Loucy (cell line): Measurements from ENCODE around the gene ADGRF3.
"Not testable (repeated sequence)": the region's sequence is repeated elsewhere in the genome, so short reads cannot be mapped to it uniquely, and the experiment has no call there.

Experiments used
- H2AFZ ChIP-seq: fragments of 200-600 bp; sonication (generic); 2 replicates; pipeline ENCODE4 v1.6.0; 2016; ENCODE audit warnings: antibody characterized with exemption, mild to moderate bottlenecking, low read length, moderate library complexity
- H3F3A ChIP-seq: fragments of 200-600 bp; 2 replicates; pipeline ENCODE4 v1.6.0; 2016; ENCODE audit warnings: antibody characterized with exemption, low read depth, mild to moderate bottlenecking
- H3K27me3 ChIP-seq: fragments of 200-600 bp; sonication (generic); 2 replicates; pipeline ENCODE4 v1.6.1; 2014; ENCODE audit warnings: low read length, mild to moderate bottlenecking; ENCODE audit not compliant: insufficient read depth, poor library complexity, severe bottlenecking
- H3K36me3 ChIP-seq: fragments of 200-600 bp; sonication (generic); 2 replicates; pipeline ENCODE4 v1.6.1; 2016; ENCODE audit warnings: low read length; ENCODE audit not compliant: insufficient read depth
- H3K4me1 ChIP-seq: fragments of 200-600 bp; sonication (generic); 2 replicates; pipeline ENCODE4 v1.5.1; 2014; ENCODE audit warnings: low read length, mild to moderate bottlenecking; ENCODE audit not compliant: insufficient read depth, poor library complexity, severe bottlenecking
- H3K4me2 ChIP-seq: fragments of 200-600 bp; sonication (generic); 2 replicates; pipeline ENCODE4 v1.6.0; 2014; ENCODE audit warnings: antibody characterized with exemption, low read length, low read depth, mild to moderate bottlenecking; ENCODE audit not compliant: poor library complexity, severe bottlenecking
- H3K4me3 ChIP-seq: fragments of 200-600 bp; sonication (generic); 2 replicates; pipeline ENCODE4 v1.5.1; 2014; ENCODE audit warnings: low read length, mild to moderate bottlenecking, mixed read lengths; ENCODE audit not compliant: poor library complexity, severe bottlenecking
- H3K79me2 ChIP-seq: fragments of 200-600 bp; sonication (generic); 2 replicates; pipeline ENCODE4 v1.6.1; 2014; ENCODE audit warnings: low read length; ENCODE audit not compliant: insufficient read depth
- H3K9ac ChIP-seq: fragments of 200-600 bp; sonication (generic); 2 replicates; pipeline ENCODE4 v1.6.0; 2014; ENCODE audit warnings: mild to moderate bottlenecking, low read depth, low read length, moderate library complexity; ENCODE audit not compliant: poor library complexity, severe bottlenecking
- H3K9me2 ChIP-seq: fragments of 200-600 bp; sonication (generic); replicated peaks from 2 replicates; pipeline ENCODE4 v1.6.1; 2016; ENCODE audit warnings: low read depth, low read length, mixed read lengths
- H3K9me3 ChIP-seq: fragments of 200-600 bp; sonication (generic); 2 replicates; pipeline ENCODE4 v1.6.1; 2014; ENCODE audit warnings: mild to moderate bottlenecking, antibody characterized with exemption, low read length, low read depth; ENCODE audit not compliant: insufficient read depth
- H4K20me1 ChIP-seq: fragments of 200-600 bp; sonication (generic); 2 replicates; pipeline ENCODE4 v1.6.0; 2014; ENCODE audit warnings: antibody characterized with exemption, low read length, mild to moderate bottlenecking; ENCODE audit not compliant: insufficient read depth, poor library complexity, severe bottlenecking
- EZH2phosphoT487 ChIP-seq: fragments of 200-600 bp; IDR thresholded peaks from 2 replicates; pipeline ENCODE4 v1.6.1; 2018; ENCODE audit warnings: antibody characterized with exemption, mild to moderate bottlenecking, moderate library complexity, borderline replicate concordance
- TF ChIP-seq, protein P1 (sequence below): fragments of 200-600 bp; sonication (generic); conservative IDR thresholded peaks from 2 replicates; pipeline ENCODE4 v1.5.1; 2014; ENCODE audit warnings: mild to moderate bottlenecking, antibody characterized with exemption, low read length

The ADGRF3 gene

GRCh38 chr2:26336719-26337118 is 9.9 kb downstream of the ADGRF3 start:
- no peak overlapping the region for H3K4me2 ChIP-seq
- H3K9me3 ChIP-seq, result no peaks in the 10 kb centered on the region
- H3K4me1 ChIP-seq, result peaks cover 3% of the 10 kb centered on the region
- H3F3A ChIP-seq, result no peaks in the 10 kb centered on the region
- H3K79me2 ChIP-seq, result no peaks in the 10 kb centered on the region
- no peaks in the 10 kb centered on the region for H4K20me1 ChIP-seq
- H3K36me3 ChIP-seq, result no peaks in the 10 kb centered on the region
- no peak overlapping the region for H2AFZ ChIP-seq
- no peaks in the 10 kb centered on the region for H3K9me2 ChIP-seq
- no peak overlapping the region for H3K4me3 ChIP-seq
- TF ChIP-seq EZH2phosphoT487, result no peak
- TF ChIP-seq, protein P1, sequence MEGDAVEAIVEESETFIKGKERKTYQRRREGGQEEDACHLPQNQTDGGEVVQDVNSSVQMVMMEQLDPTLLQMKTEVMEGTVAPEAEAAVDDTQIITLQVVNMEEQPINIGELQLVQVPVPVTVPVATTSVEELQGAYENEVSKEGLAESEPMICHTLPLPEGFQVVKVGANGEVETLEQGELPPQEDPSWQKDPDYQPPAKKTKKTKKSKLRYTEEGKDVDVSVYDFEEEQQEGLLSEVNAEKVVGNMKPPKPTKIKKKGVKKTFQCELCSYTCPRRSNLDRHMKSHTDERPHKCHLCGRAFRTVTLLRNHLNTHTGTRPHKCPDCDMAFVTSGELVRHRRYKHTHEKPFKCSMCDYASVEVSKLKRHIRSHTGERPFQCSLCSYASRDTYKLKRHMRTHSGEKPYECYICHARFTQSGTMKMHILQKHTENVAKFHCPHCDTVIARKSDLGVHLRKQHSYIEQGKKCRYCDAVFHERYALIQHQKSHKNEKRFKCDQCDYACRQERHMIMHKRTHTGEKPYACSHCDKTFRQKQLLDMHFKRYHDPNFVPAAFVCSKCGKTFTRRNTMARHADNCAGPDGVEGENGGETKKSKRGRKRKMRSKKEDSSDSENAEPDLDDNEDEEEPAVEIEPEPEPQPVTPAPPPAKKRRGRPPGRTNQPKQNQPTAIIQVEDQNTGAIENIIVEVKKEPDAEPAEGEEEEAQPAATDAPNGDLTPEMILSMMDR, result no peak
- H3K9ac ChIP-seq, result no peak overlapping the region
- no peaks in the 10 kb centered on the region for H3K27me3 ChIP-seq

- Histone ChIP-seq H3K9me3 (no peaks in the 10 kb centered on the region), H3K79me2 (no peaks in the 10 kb centered on the region), H3K9me2 (no peaks in the 10 kb centered on the region), H4K20me1 (no peaks in the 10 kb centered on the region), H3K9ac (no peak overlapping the region), H3K4me2 (no peak overlapping the region), H3K36me3 (no peaks in the 10 kb centered on the region), H3K4me3 (no peak overlapping the region), H3K27me3 (no peaks in the 10 kb centered on the region), H3K4me1 (peaks cover 8% of the 10 kb centered on the region), H2AFZ (no peak overlapping the region), H3F3A (no peaks in the 10 kb centered on the region)
- TF ChIP-seq EZH2phosphoT487, result no peak
- TF ChIP-seq, protein P1, result no peak
Measured at GRCh38 chr2:26335231-26335630, 11.4 kb downstream of the ADGRF3 start.

GRCh38 chr2:26333293-26333692 is 13.3 kb downstream of the ADGRF3 start:
- H3K9me2 ChIP-seq, result no peaks in the 10 kb centered on the region
- H3K4me2 ChIP-seq, result no peak overlapping the region
- H3K79me2 ChIP-seq, result no peaks in the 10 kb centered on the region
- TF ChIP-seq, protein P1, result no peak
- no peak for TF ChIP-seq EZH2phosphoT487
- no peak overlapping the region for H2AFZ ChIP-seq
- H3K4me3 ChIP-seq, result no peak overlapping the region
- H3K4me1 ChIP-seq, result peaks cover 13% of the 10 kb centered on the region
- H3K36me3 ChIP-seq, result no peaks in the 10 kb centered on the region
- H3K27me3 ChIP-seq, result no peaks in the 10 kb centered on the region
- no peaks in the 10 kb centered on the region for H4K20me1 ChIP-seq
- H3K9ac ChIP-seq, result no peak overlapping the region
- H3K9me3 ChIP-seq, result no peaks in the 10 kb centered on the region
- H3F3A ChIP-seq, result no peaks in the 10 kb centered on the region

DNA sequence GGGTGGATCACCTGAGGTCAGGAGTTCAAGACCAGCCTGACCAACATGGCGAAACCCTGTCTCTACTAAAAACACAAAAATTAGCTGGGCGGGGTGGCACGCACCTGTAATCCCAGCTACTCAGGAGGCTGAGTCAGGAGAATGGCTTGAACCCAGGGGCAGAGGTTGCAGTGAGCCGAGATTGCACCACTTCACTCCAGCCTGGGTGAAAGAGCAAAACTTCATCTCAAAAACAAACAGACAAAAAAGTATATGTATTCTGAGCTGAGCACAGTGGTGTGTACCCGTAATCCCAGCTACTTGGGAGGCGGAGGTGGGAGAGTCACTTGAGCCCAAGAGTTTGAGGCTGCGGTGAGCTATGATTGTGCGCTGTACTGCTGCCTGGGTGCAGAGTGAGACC is 15.3 kb downstream of the ADGRF3 start:
- not testable (repeated sequence) for H3K4me3 ChIP-seq, H3K27me3 ChIP-seq, H4K20me1 ChIP-seq, H3K9me3 ChIP-seq, H3K9me2 ChIP-seq, H3K9ac ChIP-seq, H3K36me3 ChIP-seq, H2AFZ ChIP-seq, H3K4me2 ChIP-seq, H3F3A ChIP-seq, H3K79me2 ChIP-seq
- H3K4me1 ChIP-seq, result peaks cover 13% of the 10 kb centered on the region
